ENCODE measurements around the gene GET4.
A peak's percentile ranks its signal among the peaks of the same experiment; 100 is the strongest.

The GET4 gene

GRCh38 chr7:857661-858060 is 18.7 kb upstream of the GET4 start:
- H3K27ac ChIP-seq: no peak overlapping the region
- TF ChIP-seq CTCF (conservative IDR thresholded peaks at IDR 0.05): no peak

- H3K27ac ChIP-seq: no peak overlapping the region
- no peak for TF ChIP-seq CTCF (conservative IDR thresholded peaks at IDR 0.05)
These were observed 16.9 kb upstream of the GET4 start for GRCh38 chr7:859359-860030.

GRCh38 chr7:860149-860548 is 16.2 kb upstream of the GET4 start:
- TF ChIP-seq CTCF (conservative IDR thresholded peaks at IDR 0.05): no peak
- no peak overlapping the region for H3K27ac ChIP-seq

- H3K27ac ChIP-seq: no peak overlapping the region
- no peak for TF ChIP-seq CTCF (conservative IDR thresholded peaks at IDR 0.05)
These were observed 15.1 kb upstream of the GET4 start for GRCh38 chr7:861222-861621.

- TF ChIP-seq CTCF (conservative IDR thresholded peaks at IDR 0.05): no peak
These were observed 14.2 kb upstream of the GET4 start for GRCh38 chr7:862157-862556.

GRCh38 chr7:863106-863505 is 13.2 kb upstream of the GET4 start:
- no peak for TF ChIP-seq CTCF (conservative IDR thresholded peaks at IDR 0.05)
- H3K27ac ChIP-seq: no peak overlapping the region

More at GRCh38 chr7:862157-862556, 14.2 kb upstream of the GET4 start:
- no peak overlapping the region for H3K27ac ChIP-seq

- H3K27ac ChIP-seq: peak overlapping the region; percentile 90
- no peak for TF ChIP-seq CTCF (conservative IDR thresholded peaks at IDR 0.05)
These were observed 10.4 kb upstream of the GET4 start for GRCh38 chr7:865921-866320.

Measured in VCaP (cell line).